RWPE1 (cell line): ENCODE data around the gene H6PD.

ENCODE experiments used
- CTCF ChIA-PET: fragments of 350-600 bp; sonication (Branson Sonifier 250); formaldehyde crosslinking; extraction: SDS; loops from one replicate; lab custom pipeline; 2021; lab: Yijun Ruan, JAX
- POLR2A ChIA-PET: fragments of 400-600 bp; formaldehyde crosslinking; extraction: SDS; loops from one replicate; lab custom pipeline; 2020; ENCODE audit warnings: antibody characterized with exemption; ENCODE audit not compliant: low non-redundant PET; lab: Yijun Ruan, JAX
- DNase-seq: peaks from one replicate; pipeline ENCODE4 v3.0.0; 2012; ENCODE audit warnings: low spot score
- H3K27ac ChIP-seq: fragments of 450-650 bp; 2 replicates; pipeline ENCODE4 v1.5.1; 2017
- CTCF ChIP-seq: fragments of 450-650 bp; conservative IDR thresholded peaks from 2 replicates; pipeline ENCODE4 v1.5.1; 2017; ENCODE audit warnings: low read depth, mild to moderate bottlenecking

Gene H6PD

GRCh38 chr1:9242338-9242969, 7.9 kb downstream of the H6PD start:
- TF ChIP-seq CTCF = no peak
- CTCF ChIA-PET = no interaction called here
- 0 out of 2 replicates have a peak overlapping the region, but pooled peaks have one; percentile 17 for H3K27ac ChIP-seq
- POLR2A ChIA-PET = no interaction called here
- no peak for DNase-seq

- ChIA-PET POLR2A (no interaction called here), CTCF (no interaction called here)
- H3K27ac ChIP-seq = no peak overlapping the region
- no peak for DNase-seq
- no peak for TF ChIP-seq CTCF
Observed at GRCh38 chr1:9243066-9243739, 8.6 kb downstream of the H6PD start.

- ChIA-PET POLR2A (no interaction called here), CTCF (interaction anchor here (1.1 kb wide), 1 partner anchor 46 kb away, joined by 3 read pairs; no protein-coding TSS in a partner anchor)
Observed at GRCh38 chr1:9244501-9245229, 10.1 kb downstream of the H6PD start.

GRCh38 chr1:9245230-9245619, 10.7 kb downstream of the H6PD start:
- POLR2A ChIA-PET = interaction anchor here (0.6 kb wide), 1 partner anchor 69 kb away, joined by 4 read pairs; no protein-coding TSS in a partner anchor
- CTCF ChIA-PET = interaction anchor here (1.1 kb wide), 1 partner anchor 46 kb away, joined by 3 read pairs; no protein-coding TSS in a partner anchor
- DNase-seq = no peak

More at GRCh38 chr1:9244501-9245229, 10.1 kb downstream of the H6PD start:
- DNase-seq = no peak
- TF ChIP-seq CTCF = no peak
- H3K27ac ChIP-seq = peak overlapping the region; percentile 14

GRCh38 chr1:9245661-9246060, 11.1 kb downstream of the H6PD start:
- DNase-seq = no peak
- ChIA-PET POLR2A (interaction anchor here (0.6 kb wide), 1 partner anchor 68 kb away, joined by 4 read pairs; no protein-coding TSS in a partner anchor), CTCF (interaction anchor here (1.1 kb wide), 1 partner anchor 47 kb away, joined by 3 read pairs; no protein-coding TSS in a partner anchor)
- no peak for TF ChIP-seq CTCF
- no peak overlapping the region for H3K27ac ChIP-seq

More at GRCh38 chr1:9245230-9245619, 10.7 kb downstream of the H6PD start:
- peak overlapping the region; percentile 14 for H3K27ac ChIP-seq
- no peak for TF ChIP-seq CTCF

GRCh38 chr1:9246215-9246614, 11.6 kb downstream of the H6PD start:
- no peak for TF ChIP-seq CTCF
- DNase-seq = no peak
- CTCF ChIA-PET = no interaction called here
- POLR2A ChIA-PET = no interaction called here
- H3K27ac ChIP-seq = no peak overlapping the region
